ENCODE data around the gene TSHZ1.

DNA sequence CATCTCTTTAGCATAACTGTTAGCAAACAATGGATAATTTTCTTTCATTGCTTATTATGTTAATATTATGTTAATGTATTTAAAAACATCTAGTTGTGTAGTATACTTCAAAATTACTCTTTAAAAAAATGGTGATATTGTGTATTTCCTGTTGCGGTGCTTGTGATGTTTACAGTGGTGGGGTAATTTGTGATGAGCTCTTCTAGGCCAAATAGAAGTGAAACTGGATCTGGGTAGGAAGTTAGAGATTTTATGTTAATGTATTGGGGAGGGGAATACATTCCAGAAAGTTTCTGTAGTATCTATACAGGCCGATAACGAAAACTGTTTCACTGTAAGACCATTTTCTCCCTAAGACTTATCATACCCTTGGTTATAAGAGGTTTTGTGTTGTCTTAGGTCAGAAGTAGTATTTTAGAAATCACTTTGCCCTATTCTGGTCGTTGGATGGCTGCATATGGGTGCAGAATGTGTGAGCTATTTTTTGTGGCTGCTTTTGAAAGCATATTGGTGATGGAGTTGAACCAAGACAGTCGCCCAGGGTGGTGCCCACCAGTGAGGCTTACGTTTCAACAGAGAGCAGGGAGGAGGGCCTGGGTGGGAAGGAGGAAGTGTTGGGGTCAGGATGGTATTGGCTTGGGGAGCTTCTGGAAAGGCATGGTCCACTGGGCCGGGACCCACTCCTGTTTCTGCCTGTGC lies 5.8 kb downstream of the TSHZ1 start:
- TF ChIP-seq, protein P1, sequence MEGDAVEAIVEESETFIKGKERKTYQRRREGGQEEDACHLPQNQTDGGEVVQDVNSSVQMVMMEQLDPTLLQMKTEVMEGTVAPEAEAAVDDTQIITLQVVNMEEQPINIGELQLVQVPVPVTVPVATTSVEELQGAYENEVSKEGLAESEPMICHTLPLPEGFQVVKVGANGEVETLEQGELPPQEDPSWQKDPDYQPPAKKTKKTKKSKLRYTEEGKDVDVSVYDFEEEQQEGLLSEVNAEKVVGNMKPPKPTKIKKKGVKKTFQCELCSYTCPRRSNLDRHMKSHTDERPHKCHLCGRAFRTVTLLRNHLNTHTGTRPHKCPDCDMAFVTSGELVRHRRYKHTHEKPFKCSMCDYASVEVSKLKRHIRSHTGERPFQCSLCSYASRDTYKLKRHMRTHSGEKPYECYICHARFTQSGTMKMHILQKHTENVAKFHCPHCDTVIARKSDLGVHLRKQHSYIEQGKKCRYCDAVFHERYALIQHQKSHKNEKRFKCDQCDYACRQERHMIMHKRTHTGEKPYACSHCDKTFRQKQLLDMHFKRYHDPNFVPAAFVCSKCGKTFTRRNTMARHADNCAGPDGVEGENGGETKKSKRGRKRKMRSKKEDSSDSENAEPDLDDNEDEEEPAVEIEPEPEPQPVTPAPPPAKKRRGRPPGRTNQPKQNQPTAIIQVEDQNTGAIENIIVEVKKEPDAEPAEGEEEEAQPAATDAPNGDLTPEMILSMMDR (tag by site-specific recombination; IDR thresholded peaks at IDR 0.05), result no peak
- TF ChIP-seq, protein P2, sequence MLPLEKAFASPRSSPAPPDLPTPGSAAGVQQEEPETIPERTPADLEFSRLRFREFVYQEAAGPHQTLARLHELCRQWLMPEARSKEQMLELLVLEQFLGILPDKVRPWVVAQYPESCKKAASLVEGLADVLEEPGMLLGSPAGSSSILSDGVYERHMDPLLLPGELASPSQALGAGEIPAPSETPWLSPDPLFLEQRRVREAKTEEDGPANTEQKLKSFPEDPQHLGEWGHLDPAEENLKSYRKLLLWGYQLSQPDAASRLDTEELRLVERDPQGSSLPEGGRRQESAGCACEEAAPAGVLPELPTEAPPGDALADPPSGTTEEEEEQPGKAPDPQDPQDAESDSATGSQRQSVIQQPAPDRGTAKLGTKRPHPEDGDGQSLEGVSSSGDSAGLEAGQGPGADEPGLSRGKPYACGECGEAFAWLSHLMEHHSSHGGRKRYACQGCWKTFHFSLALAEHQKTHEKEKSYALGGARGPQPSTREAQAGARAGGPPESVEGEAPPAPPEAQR (tag by site-specific recombination; IDR thresholded peaks at IDR 0.05), result no peak
- no peak for TF ChIP-seq ZNF830 (tag by site-specific recombination; IDR thresholded peaks at IDR 0.05; ENCODE audit: low read depth)
- no peak for TF ChIP-seq ZBTB21 (tag by site-specific recombination; IDR thresholded peaks at IDR 0.05)
- no peak for TF ChIP-seq ZNF514 (tag by site-specific recombination; IDR thresholded peaks at IDR 0.05)
- no peak for TF ChIP-seq ZNF274 (IDR thresholded peaks at IDR 0.05; ENCODE audit: low read length)
- TF ChIP-seq ZNF274 (tag by site-specific recombination; IDR thresholded peaks at IDR 0.05; ENCODE audit: borderline replicate concordance), result no peak
- no peak for TF ChIP-seq ZSCAN30 (tag by site-specific recombination; IDR thresholded peaks at IDR 0.05)
- TF ChIP-seq, protein P3, sequence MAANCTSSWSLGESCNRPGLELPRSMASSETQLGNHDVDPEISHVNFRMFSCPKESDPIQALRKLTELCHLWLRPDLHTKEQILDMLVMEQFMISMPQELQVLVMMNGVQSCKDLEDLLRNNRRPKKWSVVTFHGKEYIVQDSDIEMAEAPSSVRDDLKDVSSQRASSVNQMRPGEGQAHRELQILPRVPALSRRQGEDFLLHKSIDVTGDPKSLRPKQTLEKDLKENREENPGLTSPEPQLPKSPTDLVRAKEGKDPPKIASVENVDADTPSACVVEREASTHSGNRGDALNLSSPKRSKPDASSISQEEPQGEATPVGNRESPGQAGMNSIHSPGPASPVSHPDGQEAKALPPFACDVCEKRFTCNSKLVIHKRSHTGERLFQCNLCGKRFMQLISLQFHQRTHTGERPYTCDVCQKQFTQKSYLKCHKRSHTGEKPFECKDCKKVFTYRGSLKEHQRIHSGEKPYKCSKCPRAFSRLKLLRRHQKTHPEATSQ (tag by site-specific recombination; IDR thresholded peaks at IDR 0.05), result no peak
- TF ChIP-seq ZNF341 (tag by site-specific recombination; IDR thresholded peaks at IDR 0.05; ENCODE audit: low read depth), result no peak
- no peak for TF ChIP-seq ZFP37 (tag by site-specific recombination; IDR thresholded peaks at IDR 0.05)
- TF ChIP-seq, protein P4, sequence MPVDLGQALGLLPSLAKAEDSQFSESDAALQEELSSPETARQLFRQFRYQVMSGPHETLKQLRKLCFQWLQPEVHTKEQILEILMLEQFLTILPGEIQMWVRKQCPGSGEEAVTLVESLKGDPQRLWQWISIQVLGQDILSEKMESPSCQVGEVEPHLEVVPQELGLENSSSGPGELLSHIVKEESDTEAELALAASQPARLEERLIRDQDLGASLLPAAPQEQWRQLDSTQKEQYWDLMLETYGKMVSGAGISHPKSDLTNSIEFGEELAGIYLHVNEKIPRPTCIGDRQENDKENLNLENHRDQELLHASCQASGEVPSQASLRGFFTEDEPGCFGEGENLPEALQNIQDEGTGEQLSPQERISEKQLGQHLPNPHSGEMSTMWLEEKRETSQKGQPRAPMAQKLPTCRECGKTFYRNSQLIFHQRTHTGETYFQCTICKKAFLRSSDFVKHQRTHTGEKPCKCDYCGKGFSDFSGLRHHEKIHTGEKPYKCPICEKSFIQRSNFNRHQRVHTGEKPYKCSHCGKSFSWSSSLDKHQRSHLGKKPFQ (tag by site-specific recombination; IDR thresholded peaks at IDR 0.05), result no peak
- TF ChIP-seq ZNF423 (tag by site-specific recombination; IDR thresholded peaks at IDR 0.05), result no peak

Measured in HEK293 (cell line).